DND-41 (cell line): ENCODE data around the gene PDZD4.

Source experiments
- EZH2 ChIP-seq: IDR thresholded peaks from 3 replicates; pipeline ENCODE4 v1.6.1; 2012; ENCODE audit warnings: borderline replicate concordance, low read depth, mild to moderate bottlenecking, moderate library complexity, low read length, inconsistent platforms; ENCODE audit not compliant: severe bottlenecking
- TF ChIP-seq, protein P1 (sequence below): IDR thresholded peaks from 2 replicates; pipeline ENCODE4 v1.5.1; 2012; ENCODE audit warnings: borderline replicate concordance, low read length, moderate library complexity, mild to moderate bottlenecking; ENCODE audit not compliant: poor library complexity, severe bottlenecking; ENCODE audit errors: extremely low read depth

DNA sequence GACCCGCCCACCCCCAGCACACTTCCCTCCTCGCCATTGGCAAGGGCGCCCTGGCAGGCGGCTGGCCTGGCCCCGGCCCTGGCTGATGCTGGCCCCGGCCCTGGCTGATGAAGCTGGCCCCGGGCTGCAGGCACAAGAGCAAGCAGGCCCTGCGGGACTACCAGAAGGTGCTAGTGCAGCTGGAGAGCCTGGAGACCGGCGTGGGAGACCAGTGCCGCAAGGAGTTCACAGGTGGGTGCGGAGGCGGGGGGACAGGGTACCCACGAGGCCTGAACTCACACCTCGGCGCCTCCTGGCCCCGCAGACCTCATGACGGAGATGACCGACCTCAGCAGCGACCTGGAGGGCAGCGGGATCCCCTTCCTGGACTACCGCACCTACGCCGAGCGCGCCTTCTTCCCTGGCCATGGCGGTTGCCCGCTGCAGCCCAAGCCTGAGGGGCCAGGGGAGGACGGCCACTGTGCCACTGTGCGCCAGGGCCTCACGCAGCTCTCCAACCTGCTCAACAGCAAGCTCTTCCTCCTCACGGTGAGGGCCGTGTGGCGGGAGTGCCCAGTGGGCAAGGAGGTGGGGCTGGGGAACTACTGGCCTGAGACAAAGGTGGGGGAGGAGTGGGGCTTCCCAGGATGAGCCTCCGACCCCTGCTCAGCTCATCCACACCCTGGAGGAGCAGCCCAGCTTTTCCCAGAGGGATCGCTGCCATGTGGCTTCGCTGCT lies 55.6 kb downstream of the PDZD4 start:
- TF ChIP-seq, protein P1, sequence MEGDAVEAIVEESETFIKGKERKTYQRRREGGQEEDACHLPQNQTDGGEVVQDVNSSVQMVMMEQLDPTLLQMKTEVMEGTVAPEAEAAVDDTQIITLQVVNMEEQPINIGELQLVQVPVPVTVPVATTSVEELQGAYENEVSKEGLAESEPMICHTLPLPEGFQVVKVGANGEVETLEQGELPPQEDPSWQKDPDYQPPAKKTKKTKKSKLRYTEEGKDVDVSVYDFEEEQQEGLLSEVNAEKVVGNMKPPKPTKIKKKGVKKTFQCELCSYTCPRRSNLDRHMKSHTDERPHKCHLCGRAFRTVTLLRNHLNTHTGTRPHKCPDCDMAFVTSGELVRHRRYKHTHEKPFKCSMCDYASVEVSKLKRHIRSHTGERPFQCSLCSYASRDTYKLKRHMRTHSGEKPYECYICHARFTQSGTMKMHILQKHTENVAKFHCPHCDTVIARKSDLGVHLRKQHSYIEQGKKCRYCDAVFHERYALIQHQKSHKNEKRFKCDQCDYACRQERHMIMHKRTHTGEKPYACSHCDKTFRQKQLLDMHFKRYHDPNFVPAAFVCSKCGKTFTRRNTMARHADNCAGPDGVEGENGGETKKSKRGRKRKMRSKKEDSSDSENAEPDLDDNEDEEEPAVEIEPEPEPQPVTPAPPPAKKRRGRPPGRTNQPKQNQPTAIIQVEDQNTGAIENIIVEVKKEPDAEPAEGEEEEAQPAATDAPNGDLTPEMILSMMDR, result no peak
- TF ChIP-seq EZH2, result no peak
